Common myeloid progenitor, CD34-positive (primary cell): ENCODE data around the gene EEPD1.

Source experiments
- CTCF ChIA-PET: fragments of 350-600 bp; sonication (Branson Sonifier 250); formaldehyde crosslinking; loops from one replicate; lab custom pipeline; 2021; ENCODE audit warnings: antibody characterized with exemption; lab: Charles Lee
- POLR2A ChIA-PET: fragments of 350-600 bp; sonication (Branson Sonifier 250); formaldehyde crosslinking; loops from one replicate; lab custom pipeline; 2021; ENCODE audit warnings: antibody characterized with exemption; lab: Charles Lee
- DNase-seq, 3 donors: peaks; one replicate each; pipeline versions ENCODE4 v3.0.0 to v3.0.0-alpha.2; 2013
- H3K27ac ChIP-seq, 2 experiments: 1 replicate in 1 of 2; 2 replicates in 1 of 2; pipeline ENCODE4 v1.7.0; 2013; ENCODE audit warnings: inconsistent platforms in 2 of 2, low read length in 2 of 2, mild to moderate bottlenecking in 2 of 2, low read depth in 1 of 2, moderate library complexity in 1 of 2; ENCODE audit not compliant: severe bottlenecking in 2 of 2, insufficient read depth in 1 of 2, poor library complexity in 1 of 2
- H3K27me3 ChIP-seq, 5 experiments: replicated peaks in 2 of 5; 1 replicate in 3 of 5; 2 replicates in 2 of 5; pipeline versions ENCODE4 v1.6.1 to v1.7.0; 2013; ENCODE audit warnings: low read length in 4 of 5, mild to moderate bottlenecking in 2 of 5, moderate library complexity in 2 of 5, inconsistent platforms in 1 of 5; ENCODE audit not compliant: insufficient read depth in 5 of 5, control insufficient read depth in 4 of 5
- H3K36me3 ChIP-seq, 4 experiments: 1 replicate in 2 of 4; 2 replicates in 2 of 4; pipeline versions ENCODE4 v1.6.1 to v1.7.0; 2013; ENCODE audit warnings: low read length in 3 of 4, control low read depth in 1 of 4, mild to moderate bottlenecking in 1 of 4; ENCODE audit not compliant: control insufficient read depth in 4 of 4, insufficient read depth in 4 of 4
- H3K4me1 ChIP-seq, 4 experiments: 1 replicate in 3 of 4; 2 replicates in 1 of 4; pipeline versions ENCODE4 v1.6.1 to v1.7.1; 2013; ENCODE audit warnings: low read length in 3 of 4, mild to moderate bottlenecking in 3 of 4, control low read depth in 1 of 4, inconsistent platforms in 1 of 4, moderate library complexity in 1 of 4; ENCODE audit not compliant: control insufficient read depth in 4 of 4, insufficient read depth in 4 of 4; ENCODE audit errors: control extremely low read depth in 1 of 4
- H3K4me3 ChIP-seq, 7 experiments: 1 replicate in 4 of 7; 2 replicates in 3 of 7; pipeline versions ENCODE4 v1.5.1 to v1.7.0; 2013; ENCODE audit warnings: mild to moderate bottlenecking in 7 of 7, low read length in 6 of 7, moderate library complexity in 6 of 7, inconsistent platforms in 2 of 7, low read depth in 2 of 7, control low read depth in 1 of 7; ENCODE audit not compliant: insufficient read depth in 4 of 7, control insufficient read depth in 1 of 7; ENCODE audit errors: extremely low read depth in 1 of 7
- H3K9me3 ChIP-seq, 5 experiments: 1 replicate in 4 of 5; 2 replicates in 1 of 5; pipeline versions ENCODE4 v1.6.1 to v1.7.1; 2013; ENCODE audit warnings: low read length in 4 of 5, mild to moderate bottlenecking in 2 of 5, inconsistent platforms in 1 of 5, low read depth in 1 of 5, moderate library complexity in 1 of 5; ENCODE audit not compliant: control insufficient read depth in 4 of 5, insufficient read depth in 2 of 5; ENCODE audit errors: control extremely low read depth in 1 of 5
- WGBS: methylation state at CpG from one replicate; pipeline ENCODE4 v1.1.5; 2013; ENCODE audit not compliant: insufficient coverage; 5-methylcytosine and 5-hydroxymethylcytosine counted together

EEPD1 gene

GRCh38 chr7:36303202-36304098 is 150.4 kb downstream of the EEPD1 start:
- Histone ChIP-seq H3K36me3 (peaks cover 4 to 20% (median 7%) of the 10 kb centered on the region in 4 experiments), H3K4me1 (peaks cover 0 to 20% (median 1%) of the 10 kb centered on the region in 4 experiments), H3K9me3 (no peaks in the 10 kb centered on the region), H3K27me3 (no peaks in the 10 kb centered on the region), H3K27ac (peak overlapping the region; percentile 1 to 67), H3K4me3 (peak overlapping the region in 1 of 7 experiments; percentile 2)
- WGBS = 46% methylated on average over 8 of the region's 8 CpGs
- peak; percentile 50 to 88 (median 83) for DNase-seq
- ChIA-PET CTCF (interaction anchor here (1.1 to 8.5 kb wide), 3 partner anchors 14 to 333 kb away, joined by 3 to 64 read pairs (median 11); no protein-coding TSS in a partner anchor), POLR2A (no interaction called here)

- Histone ChIP-seq H3K9me3 (no peaks in the 10 kb centered on the region), H3K36me3 (peaks cover 2 to 14% (median 4%) of the 10 kb centered on the region in 4 experiments), H3K27ac (no peak overlapping the region), H3K4me3 (no peak overlapping the region), H3K27me3 (no peaks in the 10 kb centered on the region), H3K4me1 (peaks cover 0 to 20% (median 1%) of the 10 kb centered on the region in 4 experiments)
- POLR2A ChIA-PET = no interaction called here
- CTCF ChIA-PET = interaction anchor here (2.1 to 8.5 kb wide), 2 partner anchors 14 to 319 kb away, joined by 11 to 64 read pairs; no protein-coding TSS in a partner anchor
- 100% methylated on average over 6 of the region's 6 CpGs for WGBS
- no peak for DNase-seq
Observed at GRCh38 chr7:36304099-36304425, 151.0 kb downstream of the EEPD1 start.

- Histone ChIP-seq H3K27ac (no peak overlapping the region), H3K27me3 (no peaks in the 10 kb centered on the region), H3K9me3 (no peaks in the 10 kb centered on the region), H3K4me3 (no peak overlapping the region), H3K36me3 (peaks cover 0 to 4% (median 1%) of the 10 kb centered on the region in 4 experiments), H3K4me1 (peaks cover 0 to 20% (median 1%) of the 10 kb centered on the region in 4 experiments)
- DNase-seq = no peak
- ChIA-PET CTCF (interaction anchor here (1.0 to 8.5 kb wide), 6 partner anchors 8 to 894 kb away, joined by 3 to 64 read pairs (median 4); no protein-coding TSS in a partner anchor), POLR2A (no interaction called here)
- WGBS = 96% methylated on average over 18 of the region's 18 CpGs
Observed at GRCh38 chr7:36305226-36305625, 152.2 kb downstream of the EEPD1 start.

GRCh38 chr7:36305648-36306047 is 152.6 kb downstream of the EEPD1 start:
- POLR2A ChIA-PET = no interaction called here
- DNase-seq = no peak
- WGBS = 100% methylated on average over 4 of the region's 5 CpGs
- peaks cover 0 to 20% (median 1%) of the 10 kb centered on the region in 4 experiments for H3K4me1 ChIP-seq
- CTCF ChIA-PET = interaction anchor here (1.0 to 8.5 kb wide), 5 partner anchors 9 to 893 kb away, joined by 3 to 64 read pairs (median 5); no protein-coding TSS in a partner anchor
- no peaks in the 10 kb centered on the region for H3K27me3 ChIP-seq
- H3K4me3 ChIP-seq = no peak overlapping the region
- H3K36me3 ChIP-seq = peaks cover 0 to 4% (median 0%) of the 10 kb centered on the region in 4 experiments
- H3K27ac ChIP-seq = no peak overlapping the region
- no peaks in the 10 kb centered on the region for H3K9me3 ChIP-seq

GRCh38 chr7:36306222-36306621 is 153.2 kb downstream of the EEPD1 start:
- no peak for DNase-seq
- CTCF ChIA-PET = interaction anchor here (1.0 to 8.5 kb wide), 5 partner anchors 9 to 893 kb away, joined by 3 to 64 read pairs (median 5); no protein-coding TSS in a partner anchor
- 91% methylated on average over 5 of the region's 5 CpGs for WGBS
- Histone ChIP-seq H3K4me1 (peaks cover 0 to 20% (median 1%) of the 10 kb centered on the region in 4 experiments), H3K4me3 (no peak overlapping the region), H3K36me3 (peaks cover 0 to 4% (median 0%) of the 10 kb centered on the region in 4 experiments), H3K27ac (no peak overlapping the region), H3K9me3 (no peaks in the 10 kb centered on the region), H3K27me3 (no peaks in the 10 kb centered on the region)
- POLR2A ChIA-PET = no interaction called here

- no peak overlapping the region for H3K4me3 ChIP-seq
- ChIA-PET POLR2A (no interaction called here), CTCF (interaction anchor here (1.1 to 8.5 kb wide), 5 partner anchors 10 to 322 kb away, joined by 3 to 64 read pairs (median 6); no protein-coding TSS in a partner anchor)
- no peak for DNase-seq
- H3K4me1 ChIP-seq = peaks cover 0 to 20% (median 1%) of the 10 kb centered on the region in 4 experiments
- no peaks in the 10 kb centered on the region for H3K9me3 ChIP-seq
- H3K36me3 ChIP-seq = peaks cover 0 to 4% (median 0%) of the 10 kb centered on the region in 4 experiments
- no peaks in the 10 kb centered on the region for H3K27me3 ChIP-seq
- no peak overlapping the region for H3K27ac ChIP-seq
- 96% methylated on average over 8 of the region's 10 CpGs for WGBS
Observed at GRCh38 chr7:36306722-36307121, 153.7 kb downstream of the EEPD1 start.
